ENCODE data around the gene TGM2. TPM values are rescaled to one million over a fixed set of nuclear protein-coding genes. Genes with fewer than 3 reads are reported as not detected.
A peak's percentile ranks its signal among the peaks of the same experiment; 100 is the strongest.

TGM2 gene
- total and polyA plus RNA-seq, 9 of the 15 experiments (the other 6 are each of a cell fraction or from before 2014, with no cell fraction given) = 5.5 to 78.5 (median 37.6) TPM

GRCh38 chr20:38104285-38104684 is 60.8 kb downstream of the TGM2 start:
- Histone ChIP-seq H3K27me3 (ENCODE audit: control insufficient read depth in 2 of 2, insufficient read depth in 2 of 2, low read length in 2 of 2) (no peaks in the 10 kb centered on the region), H3K9me3 (replicated peaks; ENCODE audit: control insufficient read depth, insufficient read depth, low read depth, low read length) (no peaks in the 10 kb centered on the region), H3K9ac (ENCODE audit: insufficient read depth in 1 of 2, low read depth in 2 of 2, low read length in 2 of 2) (no peak overlapping the region), H3K4me1 (replicated peaks in 1 of 2; ENCODE audit: control insufficient read depth in 2 of 2, insufficient read depth in 2 of 2, low read length in 2 of 2) (peaks cover 0 to under 1% of the 10 kb centered on the region in 2 experiments; a peak in 1 of 5 replicates), H4K20me1 (replicated peaks; ENCODE audit: control insufficient read depth, insufficient read depth, low read length) (no peaks in the 10 kb centered on the region), H3K4me3 (no peak overlapping the region), H3K36me3 (ENCODE audit: control insufficient read depth, insufficient read depth, low read length) (no peaks in the 10 kb centered on the region), H3K79me2 (ENCODE audit: control insufficient read depth, insufficient read depth, low read length) (no peaks in the 10 kb centered on the region), H3K4me2 (ENCODE audit: insufficient read depth, low read length) (no peak overlapping the region), H3K9me1 (ENCODE audit: control insufficient read depth, insufficient read depth, low read length) (no peaks in the 10 kb centered on the region), H3K27ac (ENCODE audit: extremely low read depth, low read depth, low read length) (no peak overlapping the region), H2AFZ (ENCODE audit: low read depth, low read length) (no peak overlapping the region)
- intact Hi-C loops (cut with micrococcal nuclease) = no loop called here
- ATAC-seq (no peak), FAIRE-seq (no peak), DNase-seq (ENCODE audit: extremely low read depth in 1 of 4, low spot score in 3 of 4) (no peak)
- no TSS peak for BruUV-seq (replicated peaks)
- WGBS (ENCODE audit: insufficient coverage, low coverage, missing lambda C conversion rate) = 0% methylated on average over 1 of the region's 1 CpG
- in situ Hi-C loops (cut with MboI) = no loop called here
- ChIA-PET POLR2A (no interaction called here), CTCF (ENCODE audit: low intra/inter-chr PET ratio) (interaction anchor here (0.7 kb wide), 1 partner anchor 16 kb away, joined by 4 read pairs; no protein-coding TSS in a partner anchor)
- TF ChIP-seq, protein P1, sequence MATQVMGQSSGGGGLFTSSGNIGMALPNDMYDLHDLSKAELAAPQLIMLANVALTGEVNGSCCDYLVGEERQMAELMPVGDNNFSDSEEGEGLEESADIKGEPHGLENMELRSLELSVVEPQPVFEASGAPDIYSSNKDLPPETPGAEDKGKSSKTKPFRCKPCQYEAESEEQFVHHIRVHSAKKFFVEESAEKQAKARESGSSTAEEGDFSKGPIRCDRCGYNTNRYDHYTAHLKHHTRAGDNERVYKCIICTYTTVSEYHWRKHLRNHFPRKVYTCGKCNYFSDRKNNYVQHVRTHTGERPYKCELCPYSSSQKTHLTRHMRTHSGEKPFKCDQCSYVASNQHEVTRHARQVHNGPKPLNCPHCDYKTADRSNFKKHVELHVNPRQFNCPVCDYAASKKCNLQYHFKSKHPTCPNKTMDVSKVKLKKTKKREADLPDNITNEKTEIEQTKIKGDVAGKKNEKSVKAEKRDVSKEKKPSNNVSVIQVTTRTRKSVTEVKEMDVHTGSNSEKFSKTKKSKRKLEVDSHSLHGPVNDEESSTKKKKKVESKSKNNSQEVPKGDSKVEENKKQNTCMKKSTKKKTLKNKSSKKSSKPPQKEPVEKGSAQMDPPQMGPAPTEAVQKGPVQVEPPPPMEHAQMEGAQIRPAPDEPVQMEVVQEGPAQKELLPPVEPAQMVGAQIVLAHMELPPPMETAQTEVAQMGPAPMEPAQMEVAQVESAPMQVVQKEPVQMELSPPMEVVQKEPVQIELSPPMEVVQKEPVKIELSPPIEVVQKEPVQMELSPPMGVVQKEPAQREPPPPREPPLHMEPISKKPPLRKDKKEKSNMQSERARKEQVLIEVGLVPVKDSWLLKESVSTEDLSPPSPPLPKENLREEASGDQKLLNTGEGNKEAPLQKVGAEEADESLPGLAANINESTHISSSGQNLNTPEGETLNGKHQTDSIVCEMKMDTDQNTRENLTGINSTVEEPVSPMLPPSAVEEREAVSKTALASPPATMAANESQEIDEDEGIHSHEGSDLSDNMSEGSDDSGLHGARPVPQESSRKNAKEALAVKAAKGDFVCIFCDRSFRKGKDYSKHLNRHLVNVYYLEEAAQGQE (IDR thresholded peaks at IDR 0.05; ENCODE audit: borderline replicate concordance) = no peak
- TF ChIP-seq, protein P1 (CRISPR knock-in tag; IDR thresholded peaks at IDR 0.05; ENCODE audit: low read depth) = no peak
- TF ChIP-seq HMGXB4 (CRISPR knock-in tag; IDR thresholded peaks at IDR 0.05) (no peak), MEIS2 (IDR thresholded peaks at IDR 0.05; ENCODE audit: partially characterized antibody) (peak; percentile 82), PBX2 (CRISPR knock-in tag; IDR thresholded peaks at IDR 0.05; ENCODE audit: low read depth) (no peak), PBX2 (tag; conservative IDR thresholded peaks at IDR 0.05; ENCODE audit: low read depth) (peak; percentile 74), PML (IDR thresholded peaks at IDR 0.05; ENCODE audit: low read length) (no peak)
- TF ChIP-seq, protein P2, sequence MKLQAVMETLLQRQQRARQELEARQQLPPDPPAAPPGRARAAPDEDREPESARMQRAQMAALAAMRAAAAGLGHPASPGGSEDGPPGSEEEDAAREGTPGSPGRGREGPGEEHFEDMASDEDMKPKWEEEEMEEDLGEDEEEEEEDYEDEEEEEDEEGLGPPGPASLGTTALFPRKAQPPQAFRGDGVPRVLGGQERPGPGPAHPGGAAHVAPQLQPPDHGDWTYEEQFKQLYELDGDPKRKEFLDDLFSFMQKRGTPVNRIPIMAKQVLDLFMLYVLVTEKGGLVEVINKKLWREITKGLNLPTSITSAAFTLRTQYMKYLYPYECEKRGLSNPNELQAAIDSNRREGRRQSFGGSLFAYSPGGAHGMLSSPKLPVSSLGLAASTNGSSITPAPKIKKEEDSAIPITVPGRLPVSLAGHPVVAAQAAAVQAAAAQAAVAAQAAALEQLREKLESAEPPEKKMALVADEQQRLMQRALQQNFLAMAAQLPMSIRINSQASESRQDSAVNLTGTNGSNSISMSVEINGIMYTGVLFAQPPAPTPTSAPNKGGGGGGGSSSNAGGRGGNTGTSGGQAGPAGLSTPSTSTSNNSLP (IDR thresholded peaks at IDR 0.05; ENCODE audit: borderline replicate concordance, low read depth, low read length) = no peak
